Frontal cortex (tissue), 4 donors: ENCODE results near the gene CSF3R. TPM values are rescaled to one million over a fixed set of nuclear protein-coding genes. Genes with fewer than 3 reads are reported as not detected.
A peak's percentile ranks its signal among the peaks of the same experiment; 100 is the strongest.

Experiments used
- DNase-seq, 2 donors: peaks; one replicate each; pipeline ENCODE4 v3.0.0; 2012; ENCODE audit warnings: low spot score in 2 of 2
- FAIRE-seq: peaks from 2 replicates; lab custom pipeline; 2012; peaks lifted over from hg19 to GRCh38; lab: Jason Lieb, UNC
- small RNA-seq: library from RNA; depleted of rRNA; stranded (forward); fragments of <200 nt; gene quantifications from one replicate; pipeline ENCODE3, GENCODE V24; 2014
- total RNA-seq: library from RNA; depleted of rRNA; stranded (reverse); fragments of >200 nt; gene quantifications from one replicate; pipeline ENCODE4 v1.2.3, GENCODE V29; 2014
- donor health status: control.
- donor health status: control.
- donor health status: control.

Gene CSF3R
- total RNA-seq, 1 donor from 2014 or later = 1.2 TPM

- no peak for DNase-seq
- no peak for FAIRE-seq
Observed at GRCh38 chr1:36440044-36440443, 42.7 kb downstream of the CSF3R start.

- no peak for FAIRE-seq
- DNase-seq = no peak
Observed at GRCh38 chr1:36438715-36439114, 44.0 kb downstream of the CSF3R start.

- DNase-seq = no peak
Observed at GRCh38 chr1:36436821-36437220, 45.9 kb downstream of the CSF3R start.

GRCh38 chr1:36433102-36433501 lies 49.6 kb downstream of the CSF3R start:
- no peak for DNase-seq
- no peak for FAIRE-seq

More at GRCh38 chr1:36436821-36437220, 45.9 kb downstream of the CSF3R start:
- FAIRE-seq = no peak

DNA sequence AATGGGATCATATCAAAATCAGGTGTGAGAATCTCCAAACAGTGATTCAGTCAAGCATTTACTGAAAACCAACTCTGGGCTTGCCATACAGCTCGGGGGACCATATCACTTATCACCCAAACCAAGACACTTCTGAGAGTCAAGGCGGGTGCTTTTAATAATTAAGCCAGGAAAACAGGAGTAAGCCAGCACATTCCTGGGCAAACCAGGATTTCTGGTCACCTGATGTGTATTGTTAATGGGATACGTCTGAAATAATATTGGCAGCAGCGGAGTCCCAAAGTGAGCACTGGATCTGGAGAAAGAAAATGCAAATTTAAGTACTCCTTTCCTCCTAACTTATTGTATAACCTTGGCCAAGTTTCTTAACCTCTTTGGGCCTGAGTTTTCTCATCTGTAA lies 50.1 kb downstream of the CSF3R start:
- FAIRE-seq (no peak), DNase-seq (no peak)

- no peak for FAIRE-seq
Observed at GRCh38 chr1:36425791-36426190, 56.9 kb downstream of the CSF3R start.

DNA sequence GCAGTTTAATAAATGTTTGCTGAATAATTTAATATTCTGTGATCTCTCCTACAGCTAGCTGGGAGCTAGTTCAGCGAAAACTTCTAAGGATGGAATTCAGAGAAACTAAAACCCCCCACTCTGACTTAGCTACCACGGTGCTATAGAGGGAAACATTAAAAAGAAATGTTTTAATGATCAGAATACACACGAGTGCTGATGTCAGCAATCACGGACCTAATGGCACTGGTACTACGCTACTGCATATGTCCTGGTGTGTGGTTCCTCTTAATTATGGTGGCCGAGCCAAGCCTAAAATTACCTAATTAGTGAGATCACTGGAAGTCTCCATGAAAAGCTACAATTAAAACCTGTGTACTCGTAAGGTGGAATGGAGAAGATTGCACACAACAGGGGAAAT lies 61.1 kb downstream of the CSF3R start:
- FAIRE-seq = no peak
- no peak for DNase-seq

More at GRCh38 chr1:36425791-36426190, 56.9 kb downstream of the CSF3R start:
- DNase-seq = no peak

DNA sequence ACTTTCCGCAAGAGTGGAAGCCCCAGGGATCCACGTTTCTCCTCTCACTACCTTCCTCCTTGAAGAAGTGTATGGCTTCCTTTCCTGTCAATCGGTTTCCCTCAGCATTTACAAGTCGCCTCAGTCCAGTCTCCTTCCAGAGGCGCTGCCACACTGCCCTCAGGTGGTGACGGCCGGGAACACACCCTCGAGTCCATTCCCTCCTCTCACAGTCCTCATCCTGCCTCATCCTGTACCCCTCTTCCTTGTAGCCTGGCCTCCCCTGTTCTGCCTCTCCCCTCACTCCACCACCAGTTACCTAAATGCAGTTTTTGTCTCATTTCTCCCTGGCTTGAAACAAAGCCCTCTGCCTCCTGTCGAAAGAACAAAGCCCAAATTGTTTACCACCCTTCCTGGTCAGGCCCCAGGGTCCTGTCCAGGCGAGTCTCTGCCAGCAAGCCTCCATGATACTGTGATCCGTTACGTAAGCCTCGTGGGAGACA lies 61.8 kb downstream of the CSF3R start:
- FAIRE-seq = no peak
- DNase-seq = peak; percentile 37 to 75

DNA sequence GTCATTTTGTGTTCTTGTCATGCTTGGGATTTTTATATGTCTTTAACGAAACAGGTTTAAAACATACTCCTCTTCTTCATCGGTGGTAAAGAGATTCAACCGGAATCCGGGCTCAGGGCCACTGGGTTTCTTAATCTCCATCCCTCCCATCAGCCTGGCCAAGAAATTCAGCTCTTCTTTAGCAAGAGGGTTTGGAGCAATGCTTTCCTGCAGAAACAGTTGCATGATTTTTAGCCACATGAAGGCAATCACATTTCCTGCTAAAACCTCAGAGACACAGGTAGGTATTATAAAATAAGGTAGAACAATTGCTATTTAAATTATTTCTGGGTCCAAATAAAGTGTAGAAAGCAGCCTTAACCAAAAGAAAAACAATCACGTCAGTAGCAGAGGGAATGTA lies 62.3 kb downstream of the CSF3R start:
- no peak for FAIRE-seq
- no peak for DNase-seq

GRCh38 chr1:36419569-36419968 lies 63.1 kb downstream of the CSF3R start:
- FAIRE-seq (no peak), DNase-seq (no peak)

- DNase-seq (no peak), FAIRE-seq (no peak)
Observed at GRCh38 chr1:36419140-36419539, 63.6 kb downstream of the CSF3R start.

GRCh38 chr1:36417931-36418330 lies 64.8 kb downstream of the CSF3R start:
- DNase-seq (no peak), FAIRE-seq (no peak)

Small RNAs within 50 kb of the gene (small RNA-seq; reads per million reads assigned to genes)
- 0.79 reads per million, percentile 58 among the genes with 10 or more reads in this experiment for gene SNORA63C

Other genes starting within 250 kb of the CSF3R start
- 0.82 TPM for gene SH3D21, start 176.5 kb downstream of the CSF3R start, total RNA-seq
- 3.7 TPM for gene EVA1B, start 159.3 kb downstream of the CSF3R start, total RNA-seq
- 10.6 TPM for gene STK40, start 97.0 kb downstream of the CSF3R start, total RNA-seq
- 3.3 TPM for gene LSM10, start 85.0 kb downstream of the CSF3R start, total RNA-seq
- 20.8 TPM for gene OSCP1, start 32.5 kb downstream of the CSF3R start, total RNA-seq
- gene MRPS15, start 18.5 kb downstream of the CSF3R start, total RNA-seq = 15.9 TPM